Endothelial cell of umbilical vein (primary cell): ENCODE data around the gene HEXIM1. TPM values are rescaled to one million over a fixed set of nuclear protein-coding genes. Genes with fewer than 3 reads are reported as not detected.

Source experiments
- BruUV-seq: library from RNA; stranded (reverse); fragments of 400-500 nt; replicated peaks from 2 replicates; lab custom pipeline; 2021; lab: Mats Ljungman, UMichigan
- CTCF ChIA-PET: fragments of 300-600, 350-600 bp; sonication (Branson Sonifier 250); formaldehyde crosslinking; loops from one replicate; lab custom pipeline; 2021; ENCODE audit warnings: antibody characterized with exemption, inconsistent platforms; lab: Charles Lee
- POLR2A ChIA-PET: fragments of 300-600, 350-600 bp; sonication (Branson Sonifier 250); formaldehyde crosslinking; loops from one replicate; lab custom pipeline; 2021; ENCODE audit warnings: antibody characterized with exemption, inconsistent platforms; lab: Charles Lee
- DNase-seq: peaks from one replicate; pipeline ENCODE4 v3.0.0-alpha.2; 2011; ENCODE audit warnings: low read depth, low spot score
- FAIRE-seq: peaks from 2 replicates; lab custom pipeline; 2011; peaks lifted over from hg19 to GRCh38; lab: Jason Lieb, UNC
- H2AFZ ChIP-seq: 2 replicates; pipeline ENCODE4 v1.6.0; 2012; ENCODE audit warnings: low read depth, low read length, control low read depth, inconsistent platforms
- H3K27ac ChIP-seq: 2 replicates; pipeline ENCODE4 v1.5.1; 2011; ENCODE audit warnings: low read depth, mild to moderate bottlenecking, control low read depth, low read length, moderate library complexity; ENCODE audit not compliant: insufficient read depth
- H3K27me3 ChIP-seq, 2 experiments: 2 replicates each; pipeline versions ENCODE4 v1.6.0 to v1.6.1; 2011; ENCODE audit warnings: low read length in 2 of 2, mixed read lengths in 1 of 2; ENCODE audit not compliant: control insufficient read depth in 2 of 2, insufficient read depth in 2 of 2
- H3K36me3 ChIP-seq, 2 experiments: 2 replicates in 1 of 2; 3 replicates in 1 of 2; pipeline ENCODE4 v1.5.1; 2011; ENCODE audit warnings: low read length in 2 of 2, mild to moderate bottlenecking in 1 of 2, moderate library complexity in 1 of 2; ENCODE audit not compliant: control insufficient read depth in 2 of 2, insufficient read depth in 2 of 2; ENCODE audit errors: extremely low read depth in 1 of 2
- H3K4me1 ChIP-seq: 3 replicates; pipeline ENCODE4 v1.5.1; 2011; ENCODE audit warnings: mild to moderate bottlenecking, low read length; ENCODE audit not compliant: control insufficient read depth, insufficient read depth; ENCODE audit errors: extremely low read depth
- H3K4me2 ChIP-seq: 2 replicates; pipeline ENCODE4 v1.6.1; 2011; ENCODE audit warnings: low read length, control low read depth, mixed read lengths; ENCODE audit not compliant: insufficient read depth
- H3K4me3 ChIP-seq, 3 experiments: fragments of 200-600 bp in 1 of 3; sonication (generic), shearing (Covaris generic) in 1 of 3; replicated peaks in 1 of 3; 2 replicates each; pipeline ENCODE4 v1.5.1; 2011 to 2016; ENCODE audit warnings: control low read depth in 3 of 3, low read length in 3 of 3, mild to moderate bottlenecking in 2 of 3, inconsistent platforms in 1 of 3, low read depth in 1 of 3, moderate library complexity in 1 of 3; ENCODE audit not compliant: insufficient read depth in 1 of 3
- H3K79me2 ChIP-seq: 2 replicates; pipeline ENCODE4 v1.6.0; 2012; ENCODE audit warnings: low read length, inconsistent platforms; ENCODE audit not compliant: control insufficient read depth, insufficient read depth
- H3K9ac ChIP-seq: replicated peaks from 2 replicates; pipeline ENCODE3; 2011; ENCODE audit warnings: low read length, control low read depth; ENCODE audit not compliant: insufficient read depth; ENCODE audit errors: extremely low read depth
- H3K9me1 ChIP-seq: replicated peaks from 3 replicates; pipeline ENCODE4 v1.6.0; 2011; ENCODE audit warnings: mild to moderate bottlenecking, low read length; ENCODE audit not compliant: control insufficient read depth, insufficient read depth; ENCODE audit errors: extremely low read depth
- H3K9me3 ChIP-seq: replicated peaks from 2 replicates; pipeline ENCODE4 v1.5.1; 2012; ENCODE audit warnings: low read length, inconsistent platforms; ENCODE audit not compliant: control insufficient read depth, insufficient read depth
- H4K20me1 ChIP-seq: replicated peaks from 2 replicates; pipeline ENCODE3; 2011; ENCODE audit warnings: mild to moderate bottlenecking, low read length; ENCODE audit not compliant: control insufficient read depth, insufficient read depth; ENCODE audit errors: extremely low read depth
- CTCF ChIP-seq, 2 donors: IDR thresholded peaks; 1 replicate in 1 of 2; 2 replicates in 1 of 2; pipeline ENCODE4 v1.5.1; 2011; ENCODE audit warnings: low read length in 2 of 2, mild to moderate bottlenecking in 2 of 2, moderate library complexity in 2 of 2, control low read depth in 1 of 2, inconsistent platforms in 1 of 2, low read depth in 1 of 2; ENCODE audit not compliant: insufficient read depth in 1 of 2; ENCODE audit errors: extremely low read depth in 1 of 2
- EZH2 ChIP-seq: IDR thresholded peaks from 2 replicates; pipeline ENCODE4 v1.6.1; 2012; ENCODE audit warnings: borderline replicate concordance, low read depth, mild to moderate bottlenecking, moderate library complexity, low read length, inconsistent platforms; ENCODE audit not compliant: severe bottlenecking
- FOS ChIP-seq: IDR thresholded peaks from 2 replicates; pipeline ENCODE4 v1.6.1; 2011; ENCODE audit warnings: mild to moderate bottlenecking, low read length, moderate library complexity, borderline replicate concordance; ENCODE audit not compliant: insufficient read depth
- GATA2 ChIP-seq: IDR thresholded peaks from 2 replicates; pipeline ENCODE4 v1.7.0; 2011; ENCODE audit warnings: low read depth, mild to moderate bottlenecking, moderate library complexity, mixed read lengths, low read length; ENCODE audit not compliant: insufficient read length, insufficient read depth
- JUN ChIP-seq: IDR thresholded peaks from 2 replicates; pipeline ENCODE4 v1.6.1; 2011; ENCODE audit warnings: borderline replicate concordance, low read depth; ENCODE audit not compliant: insufficient read length, insufficient read depth
- MAX ChIP-seq: IDR thresholded peaks from 2 replicates; pipeline ENCODE4 v1.6.1; 2011; ENCODE audit not compliant: insufficient read depth, insufficient read length
- MYC ChIP-seq: IDR thresholded peaks from one replicate; pipeline ENCODE4 v1.6.1; 2011; ENCODE audit warnings: mild to moderate bottlenecking, low read depth, low read length
- POLR2A ChIP-seq: IDR thresholded peaks from 2 replicates; pipeline ENCODE4 v1.6.1; 2012; ENCODE audit warnings: low read depth, mild to moderate bottlenecking, control low read depth, low read length
- POLR2AphosphoS5 ChIP-seq: IDR thresholded peaks from 2 replicates; pipeline ENCODE4 v1.6.1; 2012; ENCODE audit warnings: low read depth, mild to moderate bottlenecking, control low read depth, low read length, moderate library complexity; ENCODE audit not compliant: insufficient read depth
- dilution Hi-C: fragments of 300-500 bp; cut with MboI; formaldehyde crosslinking; loops from one replicate; pipeline ENCODE4 v1.15.0; 2019; ENCODE audit warnings: low sequenced_read_pairs; ENCODE audit not compliant: extremely low pct_ligation_motif_present
- intact Hi-C: fragments of 100-400 bp; cut with micrococcal nuclease; formaldehyde crosslinking; loops from one replicate; pipeline ENCODE4 v1.10.0; 2022
- polyA plus RNA-seq, 4 experiments: library from polyadenylated mRNA; depleted of rRNA in 3 of 4; stranded (reverse) in 3 of 4; unstranded in 1 of 4; fragments of >200 nt; gene quantifications; 2 replicates each; pipeline versions ENCODE4 v1.2.1 to v1.2.3, GENCODE V29; 2011 to 2012; ENCODE audit warnings: missing spikeins in 1 of 4
- total RNA-seq: library from RNA; stranded (reverse); gene quantifications from 2 replicates; pipeline ENCODE4 v1.2.3, GENCODE V29; 2021

Gene HEXIM1
- total and polyA plus RNA-seq, 2 donors (not counting 3 experiments of a cell fraction or from before 2014, with no cell fraction given): 7.0 to 20.0 TPM

GRCh38 chr17:45108051-45108450 is 40.2 kb upstream of the HEXIM1 start:
- no TSS peak for BruUV-seq
- Histone ChIP-seq H3K4me1 (no peaks in the 10 kb centered on the region), H3K36me3 (peaks cover 25 to 42% of the 10 kb centered on the region in 2 experiments), H4K20me1 (no peaks in the 10 kb centered on the region), H2AFZ (no peak overlapping the region), H3K9ac (no peak overlapping the region), H3K9me3 (no peaks in the 10 kb centered on the region), H3K27ac (no peak overlapping the region), H3K9me1 (no peaks in the 10 kb centered on the region), H3K4me3 (no peak overlapping the region), H3K27me3 (no peaks in the 10 kb centered on the region), H3K4me2 (no peak overlapping the region), H3K79me2 (no peaks in the 10 kb centered on the region)
- dilution Hi-C loops (no loop called here), intact Hi-C loops (no loop called here)
- ChIA-PET POLR2A (no interaction called here), CTCF (interaction anchor here (1.7 to 3.5 kb wide), 5 partner anchors 9 to 27 kb away, joined by 8 to 61 read pairs (median 11); partner anchors contain the start of genes ACBD4 and PLCD3)
- TF ChIP-seq POLR2A (no peak), CTCF (IDR thresholded peaks at IDR 0.05; ENCODE audit: extremely low read depth in 1 of 2, insufficient read depth in 1 of 2, low read depth in 1 of 2, low read length in 2 of 2) (no peak), GATA2 (no peak), EZH2 (no peak), POLR2AphosphoS5 (no peak), JUN (no peak), MYC (no peak), FOS (no peak), MAX (no peak)
- FAIRE-seq (no peak), DNase-seq (no peak)
